CD8-positive, alpha-beta memory T cell (primary cell): ENCODE data around the gene OPCML. TPM values are rescaled to one million over a fixed set of nuclear protein-coding genes. Genes with fewer than 3 reads are reported as not detected.

Experiments
- CTCF ChIA-PET: fragments of 350-600 bp; sonication (Branson Sonifier 250); formaldehyde crosslinking; loops from one replicate; lab custom pipeline; 2021; ENCODE audit warnings: antibody characterized with exemption; lab: Charles Lee
- POLR2A ChIA-PET: fragments of 350-600 bp; sonication (Branson Sonifier 250); formaldehyde crosslinking; loops from one replicate; lab custom pipeline; 2021; ENCODE audit warnings: antibody characterized with exemption; lab: Charles Lee
- DNase-seq, 5 donors: peaks; one replicate each; pipeline versions ENCODE4 v3.0.0 to v3.0.0-alpha.2; 2020 to 2022; ENCODE audit warnings: mixed read lengths in 1 of 5
- H3K27ac ChIP-seq: one replicate; pipeline ENCODE4 v1.7.0; 2013; ENCODE audit warnings: low read depth, mild to moderate bottlenecking, low read length, moderate library complexity
- H3K27me3 ChIP-seq: 2 replicates; pipeline ENCODE4 v1.7.0; 2013; ENCODE audit warnings: low read length, mild to moderate bottlenecking; ENCODE audit not compliant: insufficient read depth, poor library complexity, severe bottlenecking
- H3K36me3 ChIP-seq: 2 replicates; pipeline ENCODE4 v1.7.0; 2013; ENCODE audit warnings: mild to moderate bottlenecking, low read length, moderate library complexity; ENCODE audit not compliant: insufficient read depth
- H3K4me1 ChIP-seq: 2 replicates; pipeline ENCODE4 v1.7.0; 2013; ENCODE audit warnings: mild to moderate bottlenecking, low read length, moderate library complexity; ENCODE audit not compliant: insufficient read depth
- H3K4me3 ChIP-seq: 2 replicates; pipeline ENCODE4 v1.7.0; 2013; ENCODE audit warnings: mild to moderate bottlenecking, low read length
- H3K9me3 ChIP-seq: 2 replicates; pipeline ENCODE4 v1.7.0; 2013; ENCODE audit warnings: mild to moderate bottlenecking, low read length
- H3K27ac Mint-ChIP-seq, 8 donors: one replicate each; pipeline ENCODE4 v1.8.0; 2020 to 2021; ENCODE audit warnings: mixed read lengths in 8 of 8, mild to moderate bottlenecking in 6 of 8, inconsistent platforms in 3 of 8, moderate library complexity in 3 of 8
- H3K27me3 Mint-ChIP-seq, 2 donors: one replicate each; pipeline ENCODE4 v1.8.0; 2020 to 2021; ENCODE audit warnings: mixed read lengths in 2 of 2, mild to moderate bottlenecking in 1 of 2, moderate library complexity in 1 of 2
- H3K36me3 Mint-ChIP-seq, 3 donors: one replicate each; pipeline ENCODE4 v1.8.0; 2020 to 2021; ENCODE audit warnings: mixed read lengths in 3 of 3, inconsistent platforms in 1 of 3, mild to moderate bottlenecking in 1 of 3
- H3K4me1 Mint-ChIP-seq, 3 donors: one replicate each; pipeline ENCODE4 v1.8.0; 2020 to 2021; ENCODE audit warnings: mixed read lengths in 3 of 3, inconsistent platforms in 1 of 3, mild to moderate bottlenecking in 1 of 3
- H3K4me3 Mint-ChIP-seq, 7 donors: one replicate each; pipeline ENCODE4 v1.8.0; 2020 to 2021; ENCODE audit warnings: mixed read lengths in 7 of 7, mild to moderate bottlenecking in 6 of 7, moderate library complexity in 4 of 7, inconsistent platforms in 2 of 7
- H3K9me3 Mint-ChIP-seq, 5 donors: one replicate each; pipeline ENCODE4 v1.8.0; 2020 to 2022; ENCODE audit warnings: mixed read lengths in 5 of 5, mild to moderate bottlenecking in 3 of 5, moderate library complexity in 2 of 5, inconsistent platforms in 1 of 5
- polyA plus RNA-seq: library from polyadenylated mRNA; unstranded; fragments of 300-500 nt; fragmentation: Illumina TruSeq; gene quantifications from one replicate; pipeline ENCODE4 v1.2.3, GENCODE V29; 2021
- total RNA-seq, 2 experiments: library from RNA; stranded (reverse); gene quantifications; one replicate each; pipeline ENCODE4 v1.2.3, GENCODE V29; 2021

Gene OPCML
- total and polyA plus RNA-seq, 3 experiments from 2014 or later, result not detected

DNA sequence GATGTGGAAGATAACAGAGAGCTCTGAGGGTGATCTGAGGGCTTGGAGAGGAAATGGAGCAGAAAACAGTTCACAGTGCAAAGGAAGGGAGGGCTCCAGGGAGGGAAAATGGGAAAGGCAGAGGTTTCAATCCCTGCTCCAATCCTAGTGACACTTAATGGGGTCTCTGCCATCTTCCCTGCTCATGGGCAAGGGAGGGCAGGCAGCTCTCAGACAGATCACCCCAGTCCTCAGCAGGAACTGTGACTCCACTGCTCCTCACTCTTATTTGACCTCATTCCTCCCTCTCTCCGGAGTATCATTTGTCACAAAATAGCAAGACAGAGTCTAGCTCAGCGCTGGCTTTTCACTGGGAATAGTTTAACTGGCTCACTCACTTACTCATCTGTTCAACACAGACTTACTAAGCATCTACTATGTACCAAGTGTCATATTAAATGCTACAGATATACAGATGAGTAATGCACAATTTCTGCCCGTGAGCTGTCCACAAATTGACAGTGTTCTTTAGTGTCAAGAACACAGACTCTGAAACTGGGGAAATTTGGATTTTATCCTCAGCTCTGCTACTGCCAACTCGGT lies 817.4 kb downstream of the OPCML start:
- H3K4me3 ChIP-seq, result no peak overlapping the region
- peak overlapping the region in 2 of 8 donors; percentile 9 to 56 for H3K27ac Mint-ChIP-seq
- H3K27ac ChIP-seq, result no peak overlapping the region
- no peaks in the 10 kb centered on the region for H3K36me3 ChIP-seq
- DNase-seq, result no peak
- peaks cover 0 to 12% (median 0%) of the 10 kb centered on the region in 5 donors for H3K9me3 Mint-ChIP-seq
- no peaks in the 10 kb centered on the region for H3K27me3 Mint-ChIP-seq
- CTCF ChIA-PET, result no interaction called here
- H3K4me1 ChIP-seq, result peaks cover 8% of the 10 kb centered on the region
- no peaks in the 10 kb centered on the region for H3K9me3 ChIP-seq
- POLR2A ChIA-PET, result no interaction called here
- no peaks in the 10 kb centered on the region for H3K27me3 ChIP-seq
- H3K4me1 Mint-ChIP-seq, result peaks cover 25 to 31% (median 25%) of the 10 kb centered on the region in 3 donors
- no peak overlapping the region for H3K4me3 Mint-ChIP-seq
- no peaks in the 10 kb centered on the region for H3K36me3 Mint-ChIP-seq

DNA sequence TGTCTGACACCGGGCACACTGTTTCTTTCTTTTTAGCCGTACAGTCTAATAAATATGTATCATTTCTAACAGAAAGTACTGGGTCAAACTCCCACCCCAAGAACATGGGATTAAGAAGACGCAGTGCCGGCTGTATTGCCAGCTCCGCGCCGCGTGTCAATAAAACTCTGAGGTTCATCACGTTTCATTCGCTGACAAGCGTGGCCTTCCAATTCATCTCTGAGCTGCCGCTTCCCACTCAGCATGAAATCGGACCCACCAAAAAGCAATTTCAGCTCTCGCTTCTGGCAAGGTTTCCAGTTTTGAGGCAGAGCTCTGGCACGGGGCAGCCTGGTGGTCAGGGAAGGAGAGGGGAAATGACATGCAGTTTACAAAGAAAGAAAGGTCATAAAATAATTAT lies 819.8 kb downstream of the OPCML start:
- Mint-ChIP-seq H3K27me3 (no peaks in the 10 kb centered on the region), H3K4me3 (no peak overlapping the region), H3K9me3 (peaks cover 0 to 14% (median 0%) of the 10 kb centered on the region in 5 donors), H3K27ac (no peak overlapping the region), H3K4me1 (peaks cover under 1 to 6% (median 2%) of the 10 kb centered on the region in 3 donors), H3K36me3 (no peaks in the 10 kb centered on the region)
- H3K27me3 ChIP-seq, result no peaks in the 10 kb centered on the region
- ChIA-PET POLR2A (no interaction called here), CTCF (no interaction called here)
- no peak for DNase-seq
- no peaks in the 10 kb centered on the region for H3K4me1 ChIP-seq
- H3K4me3 ChIP-seq, result no peak overlapping the region
- no peaks in the 10 kb centered on the region for H3K9me3 ChIP-seq
- no peak overlapping the region for H3K27ac ChIP-seq
- no peaks in the 10 kb centered on the region for H3K36me3 ChIP-seq

DNA sequence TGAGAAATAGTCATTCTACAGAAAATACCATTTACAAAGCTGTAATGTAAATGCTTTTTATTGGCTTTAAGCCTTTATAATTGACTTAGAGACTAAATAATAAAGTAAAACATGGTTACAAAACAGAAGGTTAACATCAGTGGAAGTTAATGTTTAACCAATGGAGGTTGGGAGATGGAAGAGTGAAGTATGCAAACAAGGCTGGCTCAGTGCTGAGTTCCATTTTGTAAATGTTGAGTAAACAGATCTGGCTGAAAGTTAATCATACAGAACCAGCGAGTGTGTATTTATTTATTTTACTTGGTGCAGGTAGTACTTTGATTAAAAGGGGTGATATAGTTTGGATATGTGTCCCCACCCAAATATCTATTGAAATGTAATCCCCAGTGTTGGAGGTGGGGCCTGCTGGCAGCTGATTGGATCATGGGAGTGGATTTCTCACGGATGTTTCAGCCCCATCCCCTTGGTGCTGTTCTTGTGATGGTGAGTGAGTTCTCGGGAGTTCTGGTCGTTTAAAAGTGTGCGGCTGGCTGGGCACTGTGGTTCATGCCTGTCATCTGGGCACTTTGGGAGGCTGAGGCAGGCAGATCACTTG lies 827.4 kb downstream of the OPCML start:
- no peaks in the 10 kb centered on the region for H3K4me1 ChIP-seq
- H3K36me3 Mint-ChIP-seq, result peaks cover 0 to 17% (median 0%) of the 10 kb centered on the region in 3 donors
- H3K36me3 ChIP-seq, result no peaks in the 10 kb centered on the region
- ChIA-PET CTCF (no interaction called here), POLR2A (no interaction called here)
- no peaks in the 10 kb centered on the region for H3K4me1 Mint-ChIP-seq
- no peaks in the 10 kb centered on the region for H3K27me3 ChIP-seq
- H3K9me3 Mint-ChIP-seq, result peaks cover 11 to 20% (median 16%) of the 10 kb centered on the region in 5 donors
- DNase-seq, result no peak
- no peak overlapping the region for H3K4me3 ChIP-seq
- H3K27ac Mint-ChIP-seq, result peak overlapping the region in 1 of 8 donors; percentile 43
- no peaks in the 10 kb centered on the region for H3K9me3 ChIP-seq
- no peak overlapping the region for H3K27ac ChIP-seq
- no peak overlapping the region for H3K4me3 Mint-ChIP-seq
- no peaks in the 10 kb centered on the region for H3K27me3 Mint-ChIP-seq

DNA sequence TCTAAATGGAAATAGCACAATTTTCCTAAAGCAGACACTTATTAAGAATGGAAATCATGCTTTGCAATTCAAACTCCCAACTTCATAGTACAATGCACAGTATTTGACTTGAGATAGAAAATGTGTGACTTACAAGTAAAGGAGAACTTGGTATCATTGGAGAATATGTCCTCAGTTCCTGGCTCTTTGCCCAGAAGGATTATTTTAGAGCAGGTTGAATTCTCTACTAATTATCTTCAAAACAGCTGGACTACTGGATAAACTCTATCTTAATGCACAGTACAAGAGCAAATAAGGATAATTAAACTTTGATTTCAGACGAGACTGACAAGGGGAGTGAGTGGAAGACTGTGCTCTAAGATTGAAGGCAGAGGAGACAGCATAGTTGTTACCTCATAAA lies 839.4 kb downstream of the OPCML start:
- H3K36me3 Mint-ChIP-seq, result no peaks in the 10 kb centered on the region
- no peak overlapping the region for H3K4me3 ChIP-seq
- CTCF ChIA-PET, result no interaction called here
- no peak overlapping the region for H3K27ac ChIP-seq
- peaks cover 0 to 9% (median 2%) of the 10 kb centered on the region in 5 donors for H3K9me3 Mint-ChIP-seq
- H3K27me3 Mint-ChIP-seq, result peaks cover 0 to 2% of the 10 kb centered on the region in 2 donors
- H3K4me1 Mint-ChIP-seq, result peaks cover 0 to 3% (median 0%) of the 10 kb centered on the region in 3 donors
- H3K9me3 ChIP-seq, result no peaks in the 10 kb centered on the region
- no peak overlapping the region for H3K27ac Mint-ChIP-seq
- no peaks in the 10 kb centered on the region for H3K27me3 ChIP-seq
- no peak overlapping the region for H3K4me3 Mint-ChIP-seq
- POLR2A ChIA-PET, result no interaction called here
- DNase-seq, result no peak
- no peaks in the 10 kb centered on the region for H3K4me1 ChIP-seq
- H3K36me3 ChIP-seq, result no peaks in the 10 kb centered on the region

DNA sequence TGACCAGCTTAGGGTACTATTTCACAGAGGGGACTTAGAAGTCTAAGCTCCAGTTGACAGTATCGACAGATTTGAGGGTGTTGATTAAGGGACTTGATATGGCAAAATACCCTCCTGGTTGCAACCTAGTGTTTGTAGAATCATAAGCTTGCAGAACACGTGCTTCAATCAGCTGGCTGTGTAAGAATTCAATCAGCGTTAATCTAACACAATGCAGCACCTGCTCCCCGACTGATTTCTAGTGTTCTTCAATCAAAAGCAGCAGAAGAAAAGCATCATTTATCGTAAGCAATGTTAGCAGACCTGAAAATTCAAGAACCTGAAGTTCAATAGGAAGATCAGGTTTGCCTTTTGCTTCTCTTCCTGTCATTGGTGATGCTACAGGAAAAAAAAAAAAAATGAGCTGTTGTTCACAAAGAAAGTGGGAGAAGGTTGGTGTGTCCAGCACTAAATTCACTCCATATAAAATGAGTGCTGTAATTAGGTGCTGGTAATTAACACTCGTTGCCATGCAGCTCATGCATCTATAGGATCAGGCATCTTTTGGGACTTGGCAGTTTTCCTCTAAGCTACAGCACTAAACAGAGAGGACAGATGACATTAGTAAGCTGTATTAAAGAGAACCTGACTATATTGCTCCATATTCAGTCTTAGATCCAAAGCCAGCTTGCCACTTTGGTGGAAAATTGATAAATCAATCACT lies 840.3 kb downstream of the OPCML start:
- Mint-ChIP-seq H3K27ac (no peak overlapping the region), H3K36me3 (no peaks in the 10 kb centered on the region), H3K27me3 (peaks cover 0 to 2% of the 10 kb centered on the region in 2 donors), H3K9me3 (peaks cover 0 to 9% (median 2%) of the 10 kb centered on the region in 5 donors), H3K4me3 (no peak overlapping the region), H3K4me1 (peaks cover 0 to 3% (median 0%) of the 10 kb centered on the region in 3 donors)
- ChIA-PET POLR2A (no interaction called here), CTCF (no interaction called here)
- no peak overlapping the region for H3K27ac ChIP-seq
- no peaks in the 10 kb centered on the region for H3K4me1 ChIP-seq
- H3K36me3 ChIP-seq, result no peaks in the 10 kb centered on the region
- no peak for DNase-seq
- H3K27me3 ChIP-seq, result no peaks in the 10 kb centered on the region
- no peaks in the 10 kb centered on the region for H3K9me3 ChIP-seq
- H3K4me3 ChIP-seq, result no peak overlapping the region

DNA sequence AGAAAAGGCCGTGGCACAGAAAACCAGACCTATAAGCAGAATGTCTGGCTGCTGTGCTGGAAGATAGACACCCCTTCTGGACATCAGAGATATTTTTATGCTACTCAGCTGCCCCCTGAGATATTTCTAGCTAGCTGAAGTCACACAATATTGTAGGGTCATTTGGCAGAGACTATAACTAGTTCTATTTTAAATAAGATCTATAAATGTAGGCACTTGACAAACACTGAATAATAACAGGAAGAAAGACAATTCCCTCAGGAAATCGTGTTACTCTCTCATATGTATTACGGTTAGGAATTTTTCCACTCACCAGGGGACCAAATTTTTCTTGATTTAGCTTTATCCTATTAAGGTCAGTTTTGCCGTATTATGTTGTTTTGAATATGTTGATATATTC lies 845.4 kb downstream of the OPCML start:
- H3K4me1 Mint-ChIP-seq, result peaks cover 5 to 18% (median 16%) of the 10 kb centered on the region in 3 donors
- no peak overlapping the region for H3K4me3 Mint-ChIP-seq
- no peaks in the 10 kb centered on the region for H3K4me1 ChIP-seq
- ChIA-PET POLR2A (no interaction called here), CTCF (no interaction called here)
- H3K27ac Mint-ChIP-seq, result no peak overlapping the region
- no peak overlapping the region for H3K27ac ChIP-seq
- H3K36me3 ChIP-seq, result no peaks in the 10 kb centered on the region
- no peak for DNase-seq
- peaks cover 0 to 4% of the 10 kb centered on the region in 2 donors for H3K27me3 Mint-ChIP-seq
- no peaks in the 10 kb centered on the region for H3K9me3 ChIP-seq
- no peaks in the 10 kb centered on the region for H3K36me3 Mint-ChIP-seq
- H3K9me3 Mint-ChIP-seq, result peaks cover 0 to 3% (median 0%) of the 10 kb centered on the region in 5 donors
- H3K27me3 ChIP-seq, result no peaks in the 10 kb centered on the region
- H3K4me3 ChIP-seq, result no peak overlapping the region

DNA sequence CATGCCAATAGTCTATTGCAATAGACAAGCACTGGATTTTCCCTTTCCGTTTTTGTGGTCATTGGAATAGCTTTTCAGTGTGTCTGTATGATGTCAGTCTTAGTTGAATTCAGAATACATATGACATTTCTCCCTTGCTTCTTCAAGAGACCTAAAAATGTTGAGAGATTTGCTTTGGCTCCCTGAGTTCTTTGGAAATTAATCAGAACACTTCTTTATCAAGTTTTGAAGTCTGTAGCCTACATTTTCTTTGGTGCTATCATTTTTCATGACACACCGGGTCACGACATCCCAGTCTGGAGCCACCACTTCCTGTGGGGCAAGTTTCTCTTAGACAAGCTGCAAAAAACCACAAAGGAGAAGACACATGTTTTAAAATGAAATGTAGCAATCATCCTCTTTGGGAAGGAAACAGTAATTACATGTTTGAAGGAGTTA lies 847.1 kb downstream of the OPCML start:
- peaks cover 0 to 3% (median 2%) of the 10 kb centered on the region in 5 donors for H3K9me3 Mint-ChIP-seq
- Histone ChIP-seq H3K36me3 (no peaks in the 10 kb centered on the region), H3K4me3 (no peak overlapping the region), H3K27me3 (no peaks in the 10 kb centered on the region), H3K9me3 (no peaks in the 10 kb centered on the region), H3K4me1 (no peaks in the 10 kb centered on the region), H3K27ac (no peak overlapping the region)
- H3K4me3 Mint-ChIP-seq, result no peak overlapping the region
- peak overlapping the region in 1 of 8 donors; percentile 5 for H3K27ac Mint-ChIP-seq
- peaks cover 0 to 2% of the 10 kb centered on the region in 2 donors for H3K27me3 Mint-ChIP-seq
- H3K36me3 Mint-ChIP-seq, result no peaks in the 10 kb centered on the region
- CTCF ChIA-PET, result no interaction called here
- DNase-seq, result no peak
- H3K4me1 Mint-ChIP-seq, result peaks cover 5 to 18% (median 16%) of the 10 kb centered on the region in 3 donors
- POLR2A ChIA-PET, result no interaction called here

DNA sequence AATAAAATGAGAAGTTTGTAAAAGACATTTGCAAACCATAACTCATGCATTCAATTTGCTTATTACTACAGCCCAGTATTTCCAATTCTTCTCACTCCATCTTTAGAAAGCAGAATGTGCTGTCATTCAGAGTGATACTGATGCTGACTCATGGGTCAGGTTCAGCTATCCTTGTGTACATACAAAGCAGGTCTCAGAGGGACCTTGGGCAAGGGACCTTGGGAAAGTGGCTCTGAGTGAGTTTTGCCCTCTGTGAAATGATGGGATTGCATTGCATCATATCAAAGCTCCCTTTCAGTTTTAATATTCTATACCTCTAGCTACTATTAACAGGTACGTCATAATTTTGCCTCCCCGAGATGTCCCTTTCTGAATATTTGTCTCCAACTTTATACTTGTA lies 848.7 kb downstream of the OPCML start:
- ChIA-PET POLR2A (no interaction called here), CTCF (no interaction called here)
- H3K4me3 ChIP-seq, result no peak overlapping the region
- Mint-ChIP-seq H3K4me3 (no peak overlapping the region), H3K4me1 (peaks cover 5 to 18% (median 16%) of the 10 kb centered on the region in 3 donors), H3K27me3 (peaks cover 0 to 2% of the 10 kb centered on the region in 2 donors), H3K9me3 (peaks cover 0 to 5% (median 0%) of the 10 kb centered on the region in 5 donors), H3K27ac (no peak overlapping the region), H3K36me3 (no peaks in the 10 kb centered on the region)
- H3K4me1 ChIP-seq, result no peaks in the 10 kb centered on the region
- H3K9me3 ChIP-seq, result no peaks in the 10 kb centered on the region
- no peaks in the 10 kb centered on the region for H3K27me3 ChIP-seq
- H3K36me3 ChIP-seq, result no peaks in the 10 kb centered on the region
- DNase-seq, result no peak
- H3K27ac ChIP-seq, result no peak overlapping the region
